ENCODE data around the gene BRK1.
"Not testable (repeated sequence)": the region's sequence is repeated elsewhere in the genome, so short reads cannot be mapped to it uniquely, and the experiment has no call there.

The BRK1 gene

DNA sequence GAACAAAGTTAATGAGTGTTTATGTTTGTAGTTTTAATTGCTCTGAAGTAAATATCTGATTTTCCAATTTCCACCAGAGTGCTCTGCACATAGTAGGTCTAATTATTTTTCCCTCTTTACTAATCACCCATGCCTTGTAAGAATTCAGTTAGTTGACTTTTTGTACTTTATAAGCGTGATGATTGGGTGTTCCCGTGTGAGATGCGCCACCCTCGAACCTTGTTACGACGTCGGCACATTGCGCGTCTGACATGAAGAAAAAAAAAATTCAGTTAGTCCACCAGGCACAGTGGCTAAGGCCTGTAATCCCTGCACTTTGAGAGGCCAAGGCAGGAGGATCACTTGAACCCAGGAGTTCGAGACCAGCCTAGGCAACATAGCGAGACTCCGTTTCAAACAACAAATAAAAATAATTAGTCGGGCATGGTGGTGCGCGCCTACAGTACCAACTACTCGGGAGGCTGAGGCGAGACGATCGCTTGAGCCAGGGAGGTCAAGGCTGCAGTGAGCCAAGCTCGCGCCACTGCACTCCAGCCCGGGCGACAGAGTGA, 25.6 kb downstream of the BRK1 start:
- no peak for DNase-seq

- DNase-seq = no peak
Measured at GRCh38 chr3:10142707-10143560, 27.5 kb downstream of the BRK1 start.

GRCh38 chr3:10145685-10146084, 30.2 kb downstream of the BRK1 start:
- DNase-seq = no peak

GRCh38 chr3:10149226-10149625, 33.8 kb downstream of the BRK1 start:
- no peak for DNase-seq

- DNase-seq = no peak
Measured at GRCh38 chr3:10150987-10151386, 35.5 kb downstream of the BRK1 start.

DNA sequence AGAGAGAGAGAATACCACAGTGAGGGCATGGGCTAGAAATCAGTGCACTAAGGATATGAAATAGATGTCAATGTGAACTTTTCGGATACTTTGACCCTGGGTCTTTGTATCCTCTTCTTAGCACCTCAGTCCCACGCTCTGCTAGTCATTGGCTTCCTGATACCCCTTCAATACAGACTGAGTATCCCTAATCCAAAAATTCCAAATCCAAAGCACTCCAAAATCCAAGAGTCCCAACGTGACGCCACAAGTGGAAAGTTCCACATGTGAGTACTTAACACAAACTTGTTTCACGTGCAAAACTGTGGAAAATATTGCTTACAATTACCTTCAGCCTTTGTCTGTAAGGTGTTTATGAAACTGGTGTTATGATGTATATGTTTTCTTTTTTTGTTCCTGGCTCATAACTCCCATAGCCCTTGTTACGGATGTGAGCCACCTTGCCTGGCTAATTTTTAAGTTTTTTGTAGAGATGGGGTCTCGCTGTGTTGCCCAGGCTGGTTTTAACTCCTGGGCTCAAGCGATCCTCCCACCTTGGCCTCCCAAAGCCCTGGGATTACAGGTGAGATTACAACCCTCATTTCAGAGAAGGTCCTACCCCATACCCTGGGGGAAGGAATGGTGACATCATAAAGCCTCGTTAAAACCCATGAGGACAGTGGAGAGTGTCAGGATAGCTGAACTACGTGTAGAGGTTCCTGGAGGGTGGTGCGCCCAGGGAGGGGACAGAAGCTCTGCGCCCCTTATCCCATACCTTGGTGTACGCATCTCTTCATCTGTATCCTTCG, 39.1 kb downstream of the BRK1 start:
- no peak for DNase-seq

GRCh38 chr3:10155123-10155472, 39.6 kb downstream of the BRK1 start:
- DNase-seq = no peak

DNA sequence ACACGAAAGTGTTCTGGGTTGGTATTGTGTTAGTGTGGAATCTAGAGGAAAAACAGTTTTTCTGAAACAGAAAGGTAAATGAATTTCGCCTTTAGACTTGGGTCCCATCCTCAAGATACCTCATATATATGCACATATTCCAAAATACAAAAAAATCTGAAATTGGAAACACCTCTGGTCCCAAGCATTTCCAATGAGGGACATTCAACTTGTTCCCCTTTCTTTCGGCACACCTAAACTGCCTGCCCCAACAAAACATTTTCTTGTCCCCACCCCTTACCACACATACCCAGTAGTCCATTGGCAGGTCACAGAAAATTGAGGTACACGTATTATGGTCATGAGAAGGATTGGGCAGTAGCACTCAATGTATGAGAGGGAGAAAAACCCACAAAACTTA, 40.2 kb downstream of the BRK1 start:
- no peak for DNase-seq

GRCh38 chr3:10157031-10157430, 41.6 kb downstream of the BRK1 start:
- no peak for DNase-seq

DNA sequence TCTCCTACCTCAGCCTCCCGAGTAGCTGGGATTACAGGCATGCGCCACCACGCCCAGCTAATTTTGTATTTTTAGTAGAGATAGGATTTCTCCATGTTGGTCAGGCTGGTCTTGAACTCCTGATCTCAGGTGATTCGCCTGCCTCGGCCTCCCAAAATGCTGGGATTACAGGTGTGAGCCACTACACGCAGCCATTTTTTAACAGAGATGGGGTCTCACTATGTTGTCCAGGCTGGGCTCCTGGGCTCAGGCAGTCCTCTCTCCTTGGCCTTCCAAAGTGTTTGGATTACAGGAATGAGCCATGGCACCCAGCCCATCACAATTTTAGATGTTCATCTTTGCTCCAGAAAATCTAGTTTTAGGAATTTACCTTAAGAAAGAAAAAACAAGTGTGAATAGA, 43.1 kb downstream of the BRK1 start:
- DNase-seq = not testable (repeated sequence)

GRCh38 chr3:10160346-10160745, 44.9 kb downstream of the BRK1 start:
- DNase-seq = no peak

GRCh38 chr3:10160925-10161324, 45.5 kb downstream of the BRK1 start:
- no peak for DNase-seq

DNA sequence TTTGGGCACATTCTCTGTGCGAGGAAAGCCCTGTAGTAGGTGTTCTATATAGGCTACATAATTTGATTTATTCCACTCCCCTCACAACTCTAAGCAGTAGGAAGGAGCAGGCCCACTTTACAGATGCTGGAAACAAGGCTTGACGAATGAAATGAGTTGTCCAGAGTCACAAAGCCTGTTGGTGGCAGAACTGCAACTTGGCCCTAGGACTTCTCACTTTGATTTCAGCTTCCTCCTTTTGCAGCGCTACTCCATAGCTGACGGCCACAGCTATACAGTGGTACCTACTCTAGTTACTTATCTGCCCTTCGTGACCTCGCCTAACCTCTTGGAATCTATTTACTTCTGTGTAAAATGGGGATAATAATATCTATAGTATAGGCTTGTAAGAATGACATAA, 46.7 kb downstream of the BRK1 start:
- no peak for DNase-seq

DNA sequence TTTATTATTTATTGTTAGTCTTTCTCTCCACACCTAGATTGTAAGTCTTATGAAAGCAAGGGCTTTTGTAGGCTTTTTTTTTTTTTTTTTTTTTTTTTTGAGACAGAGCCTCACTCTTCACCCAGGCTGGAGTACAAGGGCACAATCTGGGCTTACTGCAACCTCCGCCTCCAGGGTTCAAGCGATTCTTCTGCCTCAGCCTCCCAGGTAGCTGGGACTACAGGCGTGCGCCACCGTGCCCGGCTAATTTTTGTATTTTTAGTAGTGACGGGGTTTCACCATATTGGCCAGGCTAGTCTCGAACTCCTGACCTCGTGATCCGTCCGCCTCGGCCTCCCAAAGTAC, 48.7 kb downstream of the BRK1 start:
- not testable (repeated sequence) for DNase-seq

DNA sequence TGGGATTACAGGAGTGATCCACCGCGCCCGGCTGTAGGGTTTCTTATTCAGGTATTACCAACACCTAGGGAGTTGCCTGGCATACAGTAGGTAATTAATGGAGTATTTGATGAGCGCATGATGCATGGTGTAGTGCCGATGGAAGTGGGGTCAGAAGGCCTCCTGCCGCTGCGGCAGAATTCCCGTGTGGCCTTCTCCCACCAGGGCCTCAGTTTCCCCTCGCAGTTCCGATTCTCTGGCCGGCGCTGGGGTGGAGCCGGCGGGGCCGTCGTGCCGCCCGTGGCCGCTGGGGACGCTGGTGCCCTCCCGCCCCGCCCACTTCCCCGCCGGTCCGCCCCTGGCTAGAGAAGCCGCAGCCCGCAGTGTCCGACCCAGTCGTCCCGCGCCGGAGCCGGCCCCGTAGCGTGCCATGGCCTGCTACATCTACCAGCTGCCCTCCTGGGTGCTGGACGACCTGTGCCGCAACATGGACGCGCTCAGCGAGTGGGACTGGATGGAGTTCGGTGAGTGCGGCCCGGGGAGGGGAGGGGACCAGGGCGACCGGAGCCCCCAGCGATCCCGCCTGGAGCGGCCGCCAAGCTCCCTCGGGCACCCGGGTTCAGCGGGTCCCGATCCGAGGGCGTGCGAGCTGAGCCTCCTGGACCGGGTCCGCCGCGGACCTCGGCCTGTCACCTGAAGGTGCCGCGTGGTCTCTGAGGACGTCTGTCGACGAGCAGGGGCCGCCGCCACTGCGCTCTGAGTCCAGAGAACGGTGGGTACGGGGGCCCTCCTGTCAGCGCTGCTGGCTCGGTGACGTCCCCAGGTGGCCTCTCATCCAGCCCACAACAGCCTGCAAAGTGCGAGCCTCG, 49.3 kb downstream of the BRK1 start, which contains the start of gene IRAK2:
Gene IRAK2, plus strand, starts transcription at position 374 of the 848 bp plus-strand sequence. Its CDS starts 36 bp downstream, at position 410.
- peak; percentile 82 for DNase-seq

- DNase-seq = no peak
Measured at GRCh38 chr3:10166213-10166604, 50.7 kb downstream of the BRK1 start.

DNA sequence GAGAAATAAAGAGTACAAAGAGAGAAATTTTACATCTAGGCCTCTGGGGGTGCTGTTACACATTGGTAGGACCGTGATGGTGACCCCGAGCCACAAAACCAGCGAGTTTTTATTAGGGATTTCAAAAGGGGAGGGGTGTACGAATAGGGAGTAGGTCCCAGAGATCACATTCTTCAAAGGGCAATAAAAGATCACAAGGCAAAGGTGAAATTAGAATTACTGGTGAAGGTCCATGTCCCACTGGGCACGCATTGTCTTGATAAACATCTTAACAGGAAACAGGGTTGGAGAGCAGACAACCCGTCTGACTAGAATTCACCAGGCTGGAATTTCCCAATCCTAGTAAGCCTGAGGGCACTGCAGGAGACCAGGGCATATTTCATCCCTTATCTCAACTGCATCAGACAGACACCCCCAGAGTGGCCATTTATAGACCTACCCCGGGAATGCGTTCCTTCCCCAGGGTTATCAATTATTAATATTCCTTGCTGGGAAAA, 53.6 kb downstream of the BRK1 start:
- DNase-seq = no peak

- DNase-seq = no peak
Measured at GRCh38 chr3:10170915-10171478, 55.5 kb downstream of the BRK1 start.

GRCh38 chr3:10173095-10173925, 57.8 kb downstream of the BRK1 start:
- DNase-seq = no peak

GRCh38 chr3:10173926-10174435, 58.5 kb downstream of the BRK1 start:
- no peak for DNase-seq

DNA sequence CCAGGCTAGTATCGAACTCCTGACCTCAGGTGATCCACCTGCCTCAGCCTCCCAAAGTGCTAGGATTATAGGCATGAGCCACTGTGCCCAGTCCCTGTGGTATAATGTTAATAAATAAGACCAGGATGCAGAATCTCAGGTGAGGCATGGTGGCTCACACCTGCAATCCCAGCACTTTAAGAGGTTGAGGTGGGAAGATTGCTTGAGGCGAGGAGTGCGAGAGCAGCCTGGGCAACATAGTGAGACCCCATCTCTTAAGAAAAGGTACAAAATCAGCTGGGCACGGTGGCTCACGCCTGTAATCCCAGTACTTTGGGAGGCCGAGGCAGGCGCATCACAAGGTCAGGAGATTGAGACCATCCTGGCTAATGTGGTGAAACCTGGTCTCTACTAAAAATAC, 59.9 kb downstream of the BRK1 start:
- DNase-seq = not testable (repeated sequence)

All from right kidney (tissue), 1 donor.